ENCODE data around the gene ENOX1.

DNA sequence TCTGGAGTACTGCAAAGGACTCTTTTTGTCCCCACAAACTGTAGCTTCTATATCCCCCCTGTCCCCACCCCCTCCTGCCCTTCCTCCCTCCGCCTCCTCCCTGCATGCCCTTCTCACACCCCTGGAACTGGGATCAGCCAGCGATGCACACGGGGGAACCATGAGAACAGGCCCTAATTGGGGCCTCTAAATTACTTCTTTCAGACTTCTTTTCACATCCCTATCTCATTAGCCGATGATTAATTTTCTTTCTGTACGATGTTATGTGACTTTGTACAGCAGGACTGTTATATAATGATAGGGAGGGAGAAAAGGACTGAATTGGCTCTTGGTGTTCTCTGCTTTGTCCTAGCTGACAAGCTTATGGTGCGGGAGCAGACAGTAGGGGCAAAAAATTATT, 415.9 kb downstream of the ENOX1 start:
- TF ChIP-seq, protein P1, sequence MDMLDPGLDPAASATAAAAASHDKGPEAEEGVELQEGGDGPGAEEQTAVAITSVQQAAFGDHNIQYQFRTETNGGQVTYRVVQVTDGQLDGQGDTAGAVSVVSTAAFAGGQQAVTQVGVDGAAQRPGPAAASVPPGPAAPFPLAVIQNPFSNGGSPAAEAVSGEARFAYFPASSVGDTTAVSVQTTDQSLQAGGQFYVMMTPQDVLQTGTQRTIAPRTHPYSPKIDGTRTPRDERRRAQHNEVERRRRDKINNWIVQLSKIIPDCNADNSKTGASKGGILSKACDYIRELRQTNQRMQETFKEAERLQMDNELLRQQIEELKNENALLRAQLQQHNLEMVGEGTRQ (IDR thresholded peaks at IDR 0.05; ENCODE audit: low read depth, low read length), result no peak
- TF ChIP-seq, protein P1 (CRISPR knock-in tag; IDR thresholded peaks at IDR 0.05; ENCODE audit: borderline replicate concordance), result no peak
- TF ChIP-seq RFX1 (IDR thresholded peaks at IDR 0.05), result no peak
- no peak for TF ChIP-seq SIN3A (IDR thresholded peaks at IDR 0.05; ENCODE audit: borderline replicate concordance, low read depth, low read length)
- TF ChIP-seq GABPA (IDR thresholded peaks at IDR 0.05; ENCODE audit: low read depth, low read length), result no peak
- no peak for TF ChIP-seq GABPA (CRISPR knock-in tag; IDR thresholded peaks at IDR 0.05; ENCODE audit: low read depth)
- TF ChIP-seq, protein P2, sequence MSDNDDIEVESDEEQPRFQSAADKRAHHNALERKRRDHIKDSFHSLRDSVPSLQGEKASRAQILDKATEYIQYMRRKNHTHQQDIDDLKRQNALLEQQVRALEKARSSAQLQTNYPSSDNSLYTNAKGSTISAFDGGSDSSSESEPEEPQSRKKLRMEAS (IDR thresholded peaks at IDR 0.05), result no peak
- no peak for TF ChIP-seq NFIC (IDR thresholded peaks at IDR 0.05; ENCODE audit: low read length)
- no peak for TF ChIP-seq ZNF3 (CRISPR knock-in tag; IDR thresholded peaks at IDR 0.05)
- TF ChIP-seq, protein P3, sequence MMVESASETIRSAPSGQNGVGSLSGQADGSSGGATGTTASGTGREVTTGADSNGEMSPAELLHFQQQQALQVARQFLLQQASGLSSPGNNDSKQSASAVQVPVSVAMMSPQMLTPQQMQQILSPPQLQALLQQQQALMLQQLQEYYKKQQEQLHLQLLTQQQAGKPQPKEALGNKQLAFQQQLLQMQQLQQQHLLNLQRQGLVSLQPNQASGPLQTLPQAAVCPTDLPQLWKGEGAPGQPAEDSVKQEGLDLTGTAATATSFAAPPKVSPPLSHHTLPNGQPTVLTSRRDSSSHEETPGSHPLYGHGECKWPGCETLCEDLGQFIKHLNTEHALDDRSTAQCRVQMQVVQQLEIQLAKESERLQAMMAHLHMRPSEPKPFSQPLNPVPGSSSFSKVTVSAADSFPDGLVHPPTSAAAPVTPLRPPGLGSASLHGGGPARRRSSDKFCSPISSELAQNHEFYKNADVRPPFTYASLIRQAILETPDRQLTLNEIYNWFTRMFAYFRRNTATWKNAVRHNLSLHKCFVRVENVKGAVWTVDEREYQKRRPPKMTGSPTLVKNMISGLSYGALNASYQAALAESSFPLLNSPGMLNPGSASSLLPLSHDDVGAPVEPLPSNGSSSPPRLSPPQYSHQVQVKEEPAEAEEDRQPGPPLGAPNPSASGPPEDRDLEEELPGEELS (CRISPR knock-in tag; IDR thresholded peaks at IDR 0.05), result no peak
- no peak for TF ChIP-seq ZNF326 (CRISPR knock-in tag; IDR thresholded peaks at IDR 0.05; ENCODE audit: borderline replicate concordance)

Data from HepG2 (cell line).